Activated CD8-positive, alpha-beta memory T cell treated with anti-CD3 and anti-CD28 coated beads, Interleukin-2, amount 50 U/mL, for 48 hours (primary cell): ENCODE results near the gene BCL3.

Experiments used
- DNase-seq: peaks from one replicate; pipeline ENCODE4 v3.0.0-alpha.2; 2020

Gene BCL3

DNA sequence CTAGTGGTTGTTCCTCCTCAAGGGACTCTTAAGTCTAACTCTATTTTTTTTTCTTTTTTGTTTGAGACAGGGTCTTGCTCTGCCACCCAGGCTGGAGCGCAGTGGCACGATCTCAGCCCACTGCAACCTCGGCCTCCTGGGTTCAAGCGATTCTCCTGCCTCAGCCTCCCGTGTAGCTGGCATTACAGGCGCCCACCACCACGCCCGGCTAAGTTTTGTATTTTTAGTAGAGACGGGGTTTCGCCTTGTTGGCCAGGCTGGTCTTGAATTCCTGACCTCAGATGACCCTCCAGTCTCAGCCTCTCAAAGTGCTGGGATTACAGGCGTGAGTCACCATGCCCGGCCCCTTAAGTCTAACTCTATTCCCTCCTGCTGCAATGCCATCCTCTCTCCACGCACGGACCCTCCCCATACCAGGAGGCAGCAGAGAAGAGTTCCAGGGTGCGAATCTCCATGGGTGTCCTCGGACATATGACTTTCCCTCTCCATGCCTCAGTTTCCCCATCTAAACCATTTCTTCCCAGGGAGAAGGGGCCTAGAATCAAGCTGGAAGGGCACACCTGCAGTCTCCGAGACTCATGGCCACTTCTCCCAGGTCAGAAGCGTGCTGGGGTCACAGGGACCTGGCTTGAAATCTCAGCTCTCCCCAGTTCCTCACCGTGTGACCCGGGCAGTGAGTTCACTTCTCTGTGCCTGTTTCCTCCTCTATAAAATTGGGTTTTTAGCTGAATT lies 6.0 kb upstream of the BCL3 start:
- DNase-seq = no peak

DNA sequence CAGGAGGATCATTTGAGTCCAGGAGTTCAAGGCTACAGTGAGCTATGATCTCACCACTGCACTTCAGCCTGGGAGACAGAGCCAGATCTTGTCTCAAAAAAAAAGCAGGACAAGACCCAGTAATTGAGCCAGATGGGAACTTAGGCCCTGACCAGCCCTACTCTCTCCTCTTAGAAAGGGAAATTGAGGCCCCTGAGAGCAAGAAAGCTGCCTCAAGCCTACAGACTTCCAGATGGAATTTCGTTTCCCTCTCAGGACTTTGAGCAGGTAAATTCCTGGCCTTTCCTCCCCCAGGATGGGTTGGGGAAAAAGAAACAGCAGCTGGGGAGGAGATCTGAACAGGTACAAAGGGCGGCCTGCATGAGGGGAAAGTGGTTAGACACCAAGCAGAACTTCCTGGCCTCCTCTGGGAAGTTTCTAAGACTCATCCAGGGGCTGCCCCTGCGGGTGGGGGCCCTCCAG lies 3.6 kb upstream of the BCL3 start:
- DNase-seq = no peak

DNA sequence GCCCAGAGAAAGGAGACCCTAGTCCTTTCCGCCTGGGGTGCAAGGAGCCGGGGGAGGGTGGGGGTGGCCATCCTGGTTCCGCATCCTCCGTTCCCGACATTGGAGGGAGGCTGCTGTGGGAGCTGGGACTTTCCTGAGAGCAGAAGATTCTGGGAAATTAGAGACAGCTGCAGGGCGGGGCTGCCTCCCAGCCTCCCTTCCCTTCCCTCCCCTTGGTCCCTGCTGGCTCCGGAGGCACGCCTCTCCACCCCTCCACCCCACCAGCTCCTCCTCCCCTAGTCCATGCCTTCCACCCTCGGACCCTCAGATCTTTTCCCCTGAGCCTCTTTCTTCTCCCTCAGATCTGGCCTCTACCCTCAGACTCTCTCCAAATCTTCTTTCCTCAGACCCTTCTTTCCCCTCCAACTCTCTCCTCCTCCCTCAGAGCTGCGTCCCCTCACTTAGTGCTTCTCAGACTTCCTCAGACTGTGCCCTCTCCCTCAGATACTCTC lies 3.1 kb upstream of the BCL3 start:
- DNase-seq = no peak

DNA sequence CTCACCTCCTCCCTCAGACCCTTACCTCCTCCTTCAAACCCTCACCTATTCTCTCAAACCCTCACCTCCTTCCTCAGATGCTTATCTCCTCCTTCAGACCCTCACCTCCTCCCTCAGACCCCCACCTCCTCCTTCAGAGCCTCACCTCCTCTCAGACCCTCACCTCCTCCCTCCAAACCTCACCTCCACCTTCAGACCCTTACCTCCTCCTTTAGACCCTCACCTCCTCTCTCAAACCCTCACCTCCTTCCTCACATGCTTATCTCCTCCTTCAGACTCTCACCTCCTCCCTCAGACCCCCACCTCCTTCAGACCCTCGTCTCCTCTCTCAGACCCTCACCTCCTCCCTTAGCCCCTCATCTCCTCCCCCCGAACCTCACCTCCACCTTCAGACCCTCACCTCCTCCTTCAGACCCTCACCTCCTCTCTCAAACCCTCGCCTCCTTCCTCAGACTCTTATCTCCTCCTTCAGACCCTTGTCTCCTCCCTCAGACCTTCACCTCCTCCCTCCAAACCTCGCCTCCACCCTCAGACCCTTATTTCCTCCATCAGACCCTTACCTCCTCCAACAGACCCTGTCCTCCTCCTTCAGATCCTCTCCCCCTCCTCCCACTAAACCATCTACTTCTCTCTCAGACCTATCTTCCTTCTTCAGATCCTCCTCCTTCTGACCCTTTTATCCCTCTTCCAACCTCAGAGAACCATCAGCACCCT lies 2.5 kb upstream of the BCL3 start:
- no peak for DNase-seq

DNA sequence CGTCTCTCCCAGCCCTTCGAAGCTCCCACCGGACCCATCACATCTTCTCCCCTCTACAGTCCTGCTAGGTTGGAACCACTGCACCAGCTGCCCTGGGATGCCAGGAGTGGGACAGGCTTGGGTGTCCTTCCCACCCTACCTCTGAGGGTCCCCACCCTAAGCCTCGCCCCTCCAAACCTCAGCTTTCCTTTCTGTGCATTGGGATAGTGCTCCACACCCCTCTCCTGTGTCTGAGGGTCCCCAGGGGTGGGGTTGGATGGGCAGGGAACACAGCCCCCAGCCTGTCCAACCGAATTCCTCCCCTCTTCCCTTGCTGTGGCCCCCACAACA lies 1.9 kb upstream of the BCL3 start:
- DNase-seq = no peak

DNA sequence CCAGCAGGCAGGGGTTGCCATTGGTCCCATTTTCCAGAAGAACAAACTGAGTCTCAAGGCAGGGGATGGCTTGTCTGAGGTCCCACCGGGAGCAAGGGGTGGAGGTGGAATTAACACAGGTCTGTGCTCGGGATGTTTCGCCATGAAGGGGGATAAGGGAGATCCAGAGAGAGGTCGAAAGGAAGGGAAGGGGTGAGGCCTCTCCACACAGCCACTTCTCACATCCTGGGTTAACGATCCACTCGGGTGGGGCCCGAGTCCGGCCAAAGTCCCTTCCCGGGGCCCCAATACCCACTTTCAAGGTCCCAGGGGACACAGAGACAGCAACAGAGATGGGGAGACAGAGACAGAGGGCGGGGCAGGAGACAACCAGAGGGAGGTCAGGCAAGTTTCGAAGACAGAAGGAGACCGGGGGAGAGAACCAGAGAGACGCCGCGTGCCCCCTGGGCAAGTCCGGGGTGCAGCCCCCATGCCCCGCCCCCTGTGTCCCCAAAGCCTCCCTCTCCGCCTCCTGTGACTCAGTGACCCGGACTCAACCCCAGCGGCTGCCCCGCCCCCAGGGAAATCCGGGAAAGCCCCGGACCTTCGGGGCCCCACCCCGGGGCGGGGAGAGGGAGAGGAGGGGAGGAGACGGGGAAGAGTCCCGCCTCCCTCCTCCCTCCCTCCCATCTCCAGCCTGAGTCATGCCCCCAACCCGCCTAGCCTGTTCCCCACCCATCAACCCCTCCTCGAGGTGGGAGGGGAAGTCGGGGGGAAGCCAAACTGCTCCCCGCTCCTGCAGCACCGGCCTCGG lies 1.4 kb upstream of the BCL3 start:
- peak; percentile 95 for DNase-seq

DNA sequence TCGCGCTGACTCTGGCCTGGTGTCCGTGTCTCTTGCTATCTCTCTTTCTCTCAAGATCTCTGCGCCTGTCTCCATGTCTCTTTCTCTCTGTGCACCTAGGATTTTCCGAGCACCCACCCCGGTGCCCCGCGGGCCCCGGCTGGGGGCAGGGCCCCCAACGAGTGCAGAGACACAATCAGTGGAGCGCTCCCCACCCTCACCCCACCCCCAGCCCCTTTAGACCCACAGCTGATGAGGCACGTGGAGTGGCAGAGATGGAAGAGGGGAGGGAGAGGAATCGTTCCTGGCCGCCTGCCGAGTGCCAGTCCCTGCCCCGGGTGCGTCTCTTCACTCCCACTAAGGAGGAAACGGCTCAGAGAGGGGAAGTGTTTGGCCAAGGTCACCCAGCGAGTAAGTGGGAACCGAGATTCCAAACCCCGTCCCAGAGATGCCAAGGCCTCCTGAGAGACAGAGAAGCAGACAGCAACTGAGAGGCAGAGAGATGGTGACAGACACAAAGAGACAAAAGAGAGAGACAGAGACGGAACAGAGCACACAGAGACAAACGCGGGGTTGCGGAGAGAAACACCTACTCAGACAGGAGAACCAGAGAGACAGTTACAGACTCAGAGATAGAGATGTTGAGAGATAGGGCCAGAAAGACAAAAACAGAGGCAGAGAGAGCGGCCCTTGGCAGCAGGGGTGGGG lies 626 bp upstream of the BCL3 start:
- peak; percentile 72 for DNase-seq

DNA sequence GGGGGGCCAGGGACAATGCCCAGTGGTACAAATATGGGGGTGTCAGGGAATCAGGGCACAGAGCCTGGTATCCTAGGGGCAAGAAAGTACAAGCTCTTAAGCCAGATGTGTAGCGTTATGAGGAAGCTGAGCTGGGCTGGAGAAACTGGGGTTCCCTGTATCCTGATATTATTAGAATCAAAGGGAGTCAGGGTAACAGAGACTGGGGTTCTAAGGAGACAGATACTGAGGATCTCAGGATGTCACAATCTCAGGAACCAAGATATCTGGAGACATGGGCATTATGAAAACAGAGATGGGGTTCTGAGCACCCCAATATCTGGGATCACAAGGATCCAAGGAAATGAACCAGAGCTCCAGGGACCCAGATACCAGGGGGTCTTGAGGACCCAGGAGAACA lies 784 bp downstream of the BCL3 start:
- no peak for DNase-seq

DNA sequence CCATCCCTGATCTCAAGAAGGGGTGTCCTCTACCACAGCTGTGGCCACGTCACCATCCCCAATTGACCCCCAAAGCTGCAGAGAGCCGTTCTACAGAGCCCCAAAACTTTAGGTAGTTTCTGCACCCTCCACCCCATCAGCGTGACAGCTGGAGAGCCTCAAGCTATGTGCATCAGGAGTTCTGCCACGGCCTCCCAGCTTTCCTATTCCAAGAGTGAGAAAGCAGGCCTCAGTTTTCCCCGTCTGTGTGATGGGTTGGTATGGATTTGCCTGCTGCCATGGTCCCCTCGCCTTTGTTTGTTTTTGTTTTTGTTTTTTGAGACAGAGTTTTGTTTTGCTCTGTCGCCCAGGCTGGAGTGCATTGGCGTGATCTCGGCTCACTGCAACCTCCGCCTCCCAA lies 1.5 kb downstream of the BCL3 start:
- no peak for DNase-seq

DNA sequence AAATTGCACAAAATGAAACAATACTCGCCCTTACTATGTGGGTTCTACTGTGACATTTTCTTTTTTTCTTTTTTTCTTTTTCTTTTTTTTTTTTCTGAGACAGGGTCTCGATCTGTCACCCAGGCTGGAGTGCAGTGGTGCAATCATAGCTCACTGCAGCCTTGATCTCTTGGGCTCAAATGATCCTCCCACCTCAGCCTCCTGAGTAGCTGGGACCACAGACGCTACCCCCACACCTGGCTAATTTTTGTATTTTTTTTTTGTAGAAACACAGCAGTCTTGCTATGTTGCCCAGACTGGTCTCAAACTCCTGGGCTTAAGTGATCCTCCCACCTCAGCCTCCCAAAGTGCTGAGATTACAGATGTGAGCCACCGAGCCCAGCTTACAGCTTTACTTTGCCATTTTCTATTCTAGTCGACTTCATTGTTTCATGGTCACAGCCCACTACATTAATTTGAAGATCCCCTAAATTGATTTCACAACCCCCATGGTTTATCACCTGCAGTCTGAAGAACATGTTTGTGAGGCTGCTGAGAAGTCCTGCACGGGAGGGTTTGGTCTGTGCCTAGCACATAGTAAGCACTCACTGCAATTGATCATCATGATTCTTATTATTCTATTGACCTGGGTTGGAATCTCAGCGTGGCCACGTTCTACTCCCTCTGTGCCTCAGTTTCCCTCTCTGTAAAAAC lies 3.8 kb downstream of the BCL3 start:
- no peak for DNase-seq

DNA sequence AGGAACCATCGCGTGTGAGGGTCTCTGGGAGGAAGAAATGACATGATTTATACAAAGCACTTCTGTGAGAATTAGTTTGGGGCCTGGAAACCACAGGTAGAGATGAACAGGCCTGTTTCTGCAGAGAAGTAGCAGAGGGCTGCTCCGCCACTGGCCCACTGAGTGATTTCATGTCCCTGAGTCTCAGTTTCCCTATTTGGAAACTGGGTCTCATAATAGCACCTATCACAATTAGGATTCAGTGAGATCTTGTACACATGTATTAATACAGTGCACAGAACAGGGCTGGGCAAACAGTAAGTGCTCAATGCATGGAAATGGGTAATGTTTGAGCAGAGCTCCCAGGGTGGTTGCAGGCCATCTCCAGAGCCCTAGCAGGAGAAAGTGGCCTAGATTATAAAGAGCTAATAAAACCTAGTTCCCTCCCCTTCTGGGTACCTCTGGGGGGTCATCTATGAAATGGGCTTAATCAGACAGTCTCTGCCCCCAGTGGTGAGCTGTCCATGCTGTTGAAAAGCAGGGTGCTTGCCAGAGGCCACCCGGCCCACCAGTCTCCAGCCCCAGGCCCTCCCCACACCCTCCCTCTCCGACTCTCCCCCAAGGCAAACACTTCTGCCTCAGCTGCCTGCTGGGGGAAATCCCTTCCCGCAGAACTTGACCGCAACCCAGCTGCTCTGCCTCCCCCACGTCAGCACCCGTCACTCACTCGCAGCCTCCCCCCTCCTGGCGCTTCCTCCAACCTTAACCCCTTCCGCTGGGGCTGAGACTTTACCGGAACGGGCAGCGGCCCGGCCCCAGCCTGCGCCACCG lies 4.5 kb downstream of the BCL3 start:
- DNase-seq = peak; percentile 95

DNA sequence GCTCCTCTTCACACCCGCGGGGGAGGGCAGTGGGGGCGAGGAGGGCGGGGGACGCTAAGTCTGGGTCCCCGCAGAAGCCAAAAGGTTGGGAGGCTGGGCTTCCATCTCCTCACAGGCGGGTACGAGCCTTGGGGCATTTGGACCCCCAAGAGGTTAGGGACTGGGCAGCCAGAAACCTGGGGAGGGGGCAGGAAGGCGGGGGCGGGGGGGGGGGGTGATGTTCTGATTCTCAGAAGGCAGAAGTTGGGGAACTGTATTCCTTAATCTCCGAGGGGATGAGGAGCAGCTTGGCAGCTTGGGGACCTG lies 5.1 kb downstream of the BCL3 start:
- no peak for DNase-seq

DNA sequence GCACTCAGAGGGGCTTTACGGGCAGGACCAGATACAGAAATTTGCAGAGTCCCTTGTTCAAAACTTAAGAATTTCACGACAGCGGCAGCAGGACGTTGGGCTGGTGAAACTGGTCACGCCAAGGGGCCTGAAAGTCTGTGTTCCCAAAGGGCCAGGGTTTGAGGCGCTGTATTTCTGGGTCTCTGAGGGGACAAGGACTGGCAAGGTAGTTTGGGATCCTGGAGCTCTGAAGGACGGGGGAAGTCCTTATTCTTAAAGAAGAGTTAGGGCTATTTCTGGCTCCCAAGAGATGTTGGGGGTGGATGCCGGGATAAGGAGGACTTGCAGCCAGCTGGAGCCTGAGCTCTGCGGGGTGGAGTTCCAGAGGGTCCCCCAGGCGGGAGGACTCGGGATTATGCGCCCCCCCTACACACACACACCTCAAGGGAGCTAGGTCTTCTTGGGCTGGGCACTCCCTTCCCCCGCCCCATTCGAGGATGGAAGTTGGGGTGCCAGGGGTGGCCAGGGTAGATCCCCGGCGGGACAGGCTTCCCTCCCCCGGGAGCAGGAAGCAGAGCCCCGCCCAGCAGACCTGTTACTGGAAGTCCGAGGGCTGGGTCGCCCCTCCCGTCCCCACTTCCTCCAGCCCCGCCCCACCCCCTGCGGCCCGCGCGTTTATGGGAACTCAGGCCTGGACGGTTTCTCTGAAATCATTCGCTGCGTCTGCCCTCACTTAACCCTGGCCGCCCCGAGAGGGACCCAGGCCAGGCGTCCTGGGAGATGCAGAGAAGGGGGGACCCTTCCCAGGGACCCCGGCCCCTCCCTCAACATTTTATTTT lies 5.6 kb downstream of the BCL3 start:
- DNase-seq = peak; percentile 90

DNA sequence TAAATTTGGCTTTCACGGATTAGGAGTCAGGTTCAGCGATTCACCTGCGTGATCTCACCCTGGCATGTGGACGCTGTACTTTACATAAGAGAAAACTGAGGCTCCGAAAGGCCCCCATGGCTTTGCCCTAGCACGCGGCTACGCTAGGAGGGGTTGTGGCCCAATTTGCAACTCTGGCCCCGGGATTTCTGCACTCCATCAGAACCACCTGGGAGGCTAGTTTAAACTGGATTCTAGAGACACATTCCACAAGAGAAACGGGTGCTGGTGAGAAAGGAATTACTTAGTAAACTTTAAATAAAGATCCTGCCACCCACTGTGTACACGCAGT lies 6.2 kb downstream of the BCL3 start:
- no peak for DNase-seq

DNA sequence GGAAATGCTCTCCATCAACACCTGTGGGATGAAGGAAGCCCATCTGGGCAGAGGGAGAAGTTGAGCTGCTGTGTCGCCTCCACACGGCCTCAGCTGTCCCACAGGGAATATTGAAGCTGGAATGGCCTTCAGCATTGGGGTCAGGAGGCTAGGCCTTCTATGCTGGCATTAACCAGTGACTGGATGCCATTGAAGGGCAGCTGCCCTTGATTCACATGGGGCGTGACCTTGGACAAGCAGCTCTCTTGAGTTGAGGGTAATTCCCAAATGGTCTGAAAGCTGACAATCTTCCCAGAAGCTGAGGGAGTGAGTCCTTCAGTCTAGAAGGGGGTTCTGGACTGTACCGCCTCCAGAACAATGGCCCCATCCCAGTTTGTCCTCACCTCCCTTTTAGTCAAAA lies 6.7 kb downstream of the BCL3 start:
- no peak for DNase-seq

DNA sequence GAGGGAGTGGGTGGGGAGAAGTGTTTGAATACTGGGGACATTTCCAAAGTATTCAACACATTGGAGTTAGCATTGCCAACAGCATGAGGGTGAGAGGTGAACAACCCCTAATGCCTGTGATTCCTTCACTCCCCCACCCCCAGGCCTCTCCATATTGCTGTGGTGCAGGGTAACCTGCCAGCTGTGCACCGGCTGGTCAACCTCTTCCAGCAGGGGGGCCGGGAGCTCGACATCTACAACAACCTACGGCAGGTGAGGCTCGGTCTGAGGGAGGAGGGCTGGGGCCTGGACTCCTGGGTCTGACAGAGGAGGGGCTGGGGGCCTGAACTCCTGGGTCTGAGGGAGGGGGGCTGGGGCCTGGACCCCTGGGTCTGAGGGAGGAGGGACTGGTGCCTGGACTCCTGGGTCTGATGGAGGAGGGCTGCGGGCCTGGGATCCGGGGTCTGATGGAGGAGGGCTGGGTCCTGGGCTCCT lies 7.6 kb downstream of the BCL3 start:
- DNase-seq = no peak

DNA sequence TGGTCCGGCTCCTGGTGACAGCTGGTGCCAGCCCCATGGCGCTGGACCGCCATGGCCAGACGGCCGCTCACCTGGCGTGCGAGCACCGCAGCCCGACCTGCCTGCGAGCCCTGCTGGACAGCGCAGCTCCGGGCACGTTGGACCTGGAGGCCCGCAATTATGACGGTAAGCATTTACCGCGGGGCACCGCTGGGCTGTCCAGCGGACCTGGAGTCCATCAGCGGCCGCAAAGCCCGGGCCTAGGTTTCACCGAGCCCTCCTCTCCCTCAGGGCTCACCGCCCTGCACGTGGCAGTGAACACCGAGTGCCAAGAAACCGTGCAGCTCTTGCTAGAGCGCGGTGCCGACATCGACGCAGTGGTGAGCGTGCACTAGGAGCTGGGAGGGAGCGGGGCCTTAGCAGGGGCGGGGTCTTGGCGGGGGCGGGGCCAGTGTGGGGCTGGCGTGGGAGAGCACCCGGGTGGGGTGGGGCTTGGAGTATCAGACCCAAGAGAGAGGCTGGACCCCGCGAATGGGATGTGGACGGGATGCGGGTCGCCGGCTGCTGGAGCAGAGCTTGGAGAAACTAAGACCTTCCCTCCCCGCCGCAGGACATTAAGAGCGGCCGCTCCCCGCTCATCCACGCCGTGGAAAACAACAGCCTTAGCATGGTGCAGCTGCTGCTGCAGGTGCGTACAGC lies 8.7 kb downstream of the BCL3 start:
- no peak for DNase-seq

DNA sequence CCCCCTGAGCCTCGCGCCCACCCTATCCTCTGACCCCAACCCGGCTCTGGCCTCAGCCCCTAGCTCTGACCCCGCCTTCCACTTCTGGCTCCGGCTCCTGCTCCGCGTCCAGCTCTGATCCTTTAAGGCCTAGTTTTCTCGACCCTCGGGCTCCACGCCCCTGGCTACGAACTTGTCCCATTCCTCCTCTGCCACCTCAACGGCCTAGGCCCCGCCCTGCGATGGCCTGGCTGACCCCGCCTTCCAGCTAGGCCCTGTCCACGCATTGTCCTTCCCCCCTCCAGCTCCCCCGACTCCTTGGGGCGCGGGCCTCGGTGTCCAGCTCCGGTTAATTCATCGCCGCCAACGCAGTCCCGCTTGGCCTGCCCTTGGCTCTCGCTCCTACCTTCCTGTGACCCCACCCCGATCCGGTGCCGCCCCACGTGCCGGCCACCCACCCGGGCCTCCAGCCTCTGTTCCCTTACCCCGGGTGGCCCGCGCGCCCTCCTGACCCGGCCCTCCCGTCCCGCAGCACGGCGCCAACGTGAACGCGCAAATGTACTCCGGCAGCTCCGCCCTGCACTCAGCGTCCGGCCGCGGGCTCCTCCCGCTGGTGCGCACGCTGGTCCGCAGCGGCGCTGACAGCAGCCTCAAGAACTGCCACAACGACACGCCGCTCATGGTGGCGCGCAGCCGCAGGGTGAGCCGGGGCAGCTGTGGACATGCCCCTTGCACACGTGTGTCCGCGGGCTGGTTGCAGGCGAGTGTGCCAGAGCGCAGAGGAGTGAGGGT lies 9.4 kb downstream of the BCL3 start:
- DNase-seq = no peak

DNA sequence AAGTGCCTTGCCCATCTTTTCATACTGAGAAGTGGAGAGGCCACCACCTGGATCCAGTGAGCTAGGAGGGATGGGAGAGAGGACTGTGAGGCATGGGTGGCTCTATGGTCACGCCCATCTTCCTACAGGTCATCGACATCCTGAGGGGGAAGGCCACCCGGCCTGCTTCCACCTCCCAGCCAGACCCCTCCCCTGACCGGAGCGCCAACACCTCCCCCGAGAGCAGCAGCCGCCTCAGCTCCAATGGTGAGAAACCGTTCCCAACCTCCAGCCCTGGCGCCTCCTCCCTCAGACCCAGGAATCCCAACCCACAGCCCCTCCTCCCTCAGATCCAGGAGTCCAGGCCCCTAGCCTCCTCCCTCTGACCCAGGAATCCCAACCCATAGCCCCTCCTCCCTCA lies 10.1 kb downstream of the BCL3 start:
- no peak for DNase-seq
